Muscle layer of colon (tissue), 2 donors: Measurements from ENCODE around the gene OTOP3.

Source experiments
- H3K27ac ChIP-seq: one replicate; pipeline ENCODE4 v1.7.0; 2013; ENCODE audit warnings: low read depth, mild to moderate bottlenecking, low read length, moderate library complexity
- H3K27me3 ChIP-seq, 2 donors: one replicate each; pipeline ENCODE4 v1.7.0; 2013; ENCODE audit warnings: low read length in 2 of 2, mild to moderate bottlenecking in 2 of 2; ENCODE audit not compliant: insufficient read depth in 2 of 2, control insufficient read depth in 1 of 2
- H3K36me3 ChIP-seq: one replicate; pipeline ENCODE4 v1.7.0; 2013; ENCODE audit warnings: mild to moderate bottlenecking, low read length; ENCODE audit not compliant: insufficient read depth
- H3K4me1 ChIP-seq: one replicate; pipeline ENCODE4 v1.7.0; 2013; ENCODE audit warnings: mild to moderate bottlenecking, low read length; ENCODE audit not compliant: insufficient read depth
- H3K4me3 ChIP-seq, 2 donors: one replicate each; pipeline ENCODE4 v1.7.0; 2013; ENCODE audit warnings: low read length in 2 of 2, low read depth in 1 of 2, mild to moderate bottlenecking in 1 of 2, moderate library complexity in 1 of 2
- H3K9ac ChIP-seq: one replicate; pipeline ENCODE4 v1.7.0; 2013; ENCODE audit warnings: low read length
- H3K9me3 ChIP-seq: one replicate; pipeline ENCODE4 v1.7.0; 2013; ENCODE audit warnings: mild to moderate bottlenecking, low read length
- donor health status: abdominal sarcoma.
- donor health status: Adenocarcinoma of cecum.

Gene OTOP3

GRCh38 chr17:74928786-74929185 is 6.9 kb upstream of the OTOP3 start:
- H3K9me3 ChIP-seq: no peaks in the 10 kb centered on the region
- H3K4me1 ChIP-seq: no peaks in the 10 kb centered on the region
- no peak overlapping the region for H3K4me3 ChIP-seq
- H3K27ac ChIP-seq: no peak overlapping the region
- no peak overlapping the region for H3K9ac ChIP-seq
- peaks cover 18 to 42% of the 10 kb centered on the region in 2 donors for H3K27me3 ChIP-seq
- H3K36me3 ChIP-seq: no peaks in the 10 kb centered on the region

GRCh38 chr17:74930535-74931036 is 5.1 kb upstream of the OTOP3 start:
- Histone ChIP-seq H3K4me3 (no peak overlapping the region), H3K9ac (no peak overlapping the region), H3K27ac (no peak overlapping the region), H3K27me3 (peaks cover 7 to 31% of the 10 kb centered on the region in 2 donors), H3K9me3 (no peaks in the 10 kb centered on the region), H3K4me1 (no peaks in the 10 kb centered on the region), H3K36me3 (no peaks in the 10 kb centered on the region)

- no peak overlapping the region for H3K27ac ChIP-seq
- no peaks in the 10 kb centered on the region for H3K36me3 ChIP-seq
- H3K4me3 ChIP-seq: no peak overlapping the region
- no peaks in the 10 kb centered on the region for H3K4me1 ChIP-seq
- peaks cover 22 to 52% of the 10 kb centered on the region in 2 donors for H3K27me3 ChIP-seq
- no peak overlapping the region for H3K9ac ChIP-seq
- no peaks in the 10 kb centered on the region for H3K9me3 ChIP-seq
Measured at GRCh38 chr17:74935048-74935447, 650 bp upstream of the OTOP3 start.

GRCh38 chr17:74936470-74936799 is 737 bp downstream of the OTOP3 start:
- H3K4me3 ChIP-seq: no peak overlapping the region

GRCh38 chr17:74937064-74938051 is 1.7 kb downstream of the OTOP3 start:
- Histone ChIP-seq H3K27ac (no peak overlapping the region), H3K27me3 (peaks cover 22 to 57% of the 10 kb centered on the region in 2 donors), H3K4me3 (no peak overlapping the region)

More at GRCh38 chr17:74936470-74936799, 737 bp downstream of the OTOP3 start:
- no peak overlapping the region for H3K27ac ChIP-seq
- no peaks in the 10 kb centered on the region for H3K4me1 ChIP-seq
- no peaks in the 10 kb centered on the region for H3K9me3 ChIP-seq
- peaks cover 22 to 57% of the 10 kb centered on the region in 2 donors for H3K27me3 ChIP-seq
- no peaks in the 10 kb centered on the region for H3K36me3 ChIP-seq
- no peak overlapping the region for H3K9ac ChIP-seq

GRCh38 chr17:74938194-74938950 is 2.7 kb downstream of the OTOP3 start:
- no peaks in the 10 kb centered on the region for H3K36me3 ChIP-seq
- no peaks in the 10 kb centered on the region for H3K4me1 ChIP-seq
- peaks cover 22 to 52% of the 10 kb centered on the region in 2 donors for H3K27me3 ChIP-seq
- H3K9me3 ChIP-seq: no peaks in the 10 kb centered on the region
- H3K4me3 ChIP-seq: no peak overlapping the region
- H3K27ac ChIP-seq: no peak overlapping the region
- no peak overlapping the region for H3K9ac ChIP-seq

More at GRCh38 chr17:74937064-74938051, 1.7 kb downstream of the OTOP3 start:
- Histone ChIP-seq H3K36me3 (no peaks in the 10 kb centered on the region), H3K4me1 (no peaks in the 10 kb centered on the region), H3K9ac (no peak overlapping the region), H3K9me3 (no peaks in the 10 kb centered on the region)

GRCh38 chr17:74939534-74939933 is 3.8 kb downstream of the OTOP3 start:
- Histone ChIP-seq H3K9ac (no peak overlapping the region), H3K27me3 (peaks cover 22 to 48% of the 10 kb centered on the region in 2 donors), H3K9me3 (no peaks in the 10 kb centered on the region), H3K4me1 (no peaks in the 10 kb centered on the region), H3K27ac (no peak overlapping the region), H3K36me3 (no peaks in the 10 kb centered on the region), H3K4me3 (no peak overlapping the region)

GRCh38 chr17:74941128-74941725 is 5.5 kb downstream of the OTOP3 start:
- no peak overlapping the region for H3K9ac ChIP-seq
- no peaks in the 10 kb centered on the region for H3K4me1 ChIP-seq
- H3K27ac ChIP-seq: no peak overlapping the region
- no peaks in the 10 kb centered on the region for H3K9me3 ChIP-seq
- H3K4me3 ChIP-seq: no peak overlapping the region
- H3K27me3 ChIP-seq: peaks cover 18 to 34% of the 10 kb centered on the region in 2 donors
- H3K36me3 ChIP-seq: no peaks in the 10 kb centered on the region

GRCh38 chr17:74943808-74944522 is 8.3 kb downstream of the OTOP3 start:
- H3K4me3 ChIP-seq: no peak overlapping the region
- no peaks in the 10 kb centered on the region for H3K9me3 ChIP-seq
- no peaks in the 10 kb centered on the region for H3K36me3 ChIP-seq
- no peak overlapping the region for H3K9ac ChIP-seq
- no peaks in the 10 kb centered on the region for H3K4me1 ChIP-seq
- H3K27ac ChIP-seq: no peak overlapping the region
- peaks cover 0 to 16% of the 10 kb centered on the region in 2 donors for H3K27me3 ChIP-seq

GRCh38 chr17:74945543-74945942 is 9.8 kb downstream of the OTOP3 start:
- Histone ChIP-seq H3K36me3 (no peaks in the 10 kb centered on the region), H3K27ac (no peak overlapping the region), H3K4me1 (no peaks in the 10 kb centered on the region), H3K4me3 (no peak overlapping the region), H3K9me3 (no peaks in the 10 kb centered on the region), H3K27me3 (peaks cover 0 to 22% of the 10 kb centered on the region in 2 donors), H3K9ac (no peak overlapping the region)
